Osteoblast (primary cell): ENCODE data around the gene PLCL1. TPM values are rescaled to one million over a fixed set of nuclear protein-coding genes. Genes with fewer than 3 reads are reported as not detected.

Experiments used
- DNase-seq: peaks from one replicate; pipeline ENCODE4 v3.0.0; 2011; ENCODE audit warnings: low spot score, mixed read lengths; ENCODE audit not compliant: insufficient read length; ENCODE audit errors: missing footprints
- H2AFZ ChIP-seq: 2 replicates; pipeline ENCODE4 v1.6.0; 2011; ENCODE audit warnings: mild to moderate bottlenecking, low read length
- H3K27ac ChIP-seq: 2 replicates; pipeline ENCODE4 v1.5.1; 2011; ENCODE audit warnings: mild to moderate bottlenecking, low read depth, low read length, moderate library complexity
- H3K27me3 ChIP-seq: 2 replicates; pipeline ENCODE4 v1.6.0; 2012; ENCODE audit warnings: mild to moderate bottlenecking, control low read depth, inconsistent platforms, low read length, moderate library complexity; ENCODE audit not compliant: insufficient read depth
- H3K36me3 ChIP-seq: 2 replicates; pipeline ENCODE4 v1.5.1; 2011; ENCODE audit warnings: mild to moderate bottlenecking, low read length, control low read depth, moderate library complexity; ENCODE audit not compliant: insufficient read depth
- H3K4me1 ChIP-seq: 2 replicates; pipeline ENCODE4 v1.5.1; 2011; ENCODE audit warnings: mild to moderate bottlenecking, low read length, control low read depth, moderate library complexity; ENCODE audit not compliant: insufficient read depth
- H3K4me2 ChIP-seq: 2 replicates; pipeline ENCODE4 v1.6.0; 2011; ENCODE audit warnings: mild to moderate bottlenecking, low read length; ENCODE audit not compliant: insufficient read depth
- H3K4me3 ChIP-seq: fragments of 200-600 bp; sonication (generic); 3 replicates; pipeline ENCODE4 v1.5.1; 2012; ENCODE audit warnings: mild to moderate bottlenecking, low read length, inconsistent platforms; ENCODE audit not compliant: insufficient read depth
- H3K79me2 ChIP-seq: 2 replicates; pipeline ENCODE4 v1.6.0; 2012; ENCODE audit warnings: mild to moderate bottlenecking, low read length, control low read depth, inconsistent platforms; ENCODE audit not compliant: insufficient read depth
- H3K9me3 ChIP-seq: 2 replicates; pipeline ENCODE4 v1.5.1; 2011; ENCODE audit warnings: low read depth, low read length, control low read depth
- H4K20me1 ChIP-seq: 2 replicates; pipeline ENCODE4 v1.6.0; 2012; ENCODE audit warnings: mild to moderate bottlenecking, low read length, control low read depth; ENCODE audit not compliant: insufficient read depth
- total RNA-seq: library from RNA; depleted of rRNA; stranded (reverse); fragments of >200 nt; gene quantifications from 2 replicates; pipeline ENCODE4 v1.2.3, GENCODE V29; 2012
- TF ChIP-seq, protein P1 (sequence below): IDR thresholded peaks from 2 replicates; pipeline ENCODE4 v1.5.1; 2011; ENCODE audit warnings: mild to moderate bottlenecking, low read depth, low read length, moderate library complexity; ENCODE audit errors: extremely low read depth

The PLCL1 gene
- total RNA-seq, 1 donor, result 4.0 TPM

DNA sequence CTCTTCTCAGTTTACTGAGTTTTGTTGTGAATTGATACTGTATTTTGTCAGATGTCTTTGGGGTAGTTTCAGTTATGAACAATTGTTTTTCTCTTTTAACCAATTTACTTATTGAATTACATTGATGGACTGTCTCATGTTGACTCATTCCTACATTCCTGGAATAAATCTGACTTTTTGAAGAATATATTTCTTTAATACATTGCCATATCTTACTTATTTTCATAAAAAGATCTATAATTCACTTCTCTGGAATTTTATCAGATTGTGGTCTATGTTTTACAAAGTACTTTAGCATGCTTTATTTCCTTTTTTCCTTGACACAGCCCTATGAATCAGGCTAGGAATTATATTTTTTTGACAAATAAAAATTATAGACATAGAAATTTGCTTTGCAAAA, 268.3 kb downstream of the PLCL1 start:
- no peak overlapping the region for H3K4me2 ChIP-seq
- H3K27me3 ChIP-seq, result no peaks in the 10 kb centered on the region
- H3K4me3 ChIP-seq, result no peak overlapping the region
- H3K4me1 ChIP-seq, result no peaks in the 10 kb centered on the region
- no peaks in the 10 kb centered on the region for H3K36me3 ChIP-seq
- no peaks in the 10 kb centered on the region for H3K9me3 ChIP-seq
- no peaks in the 10 kb centered on the region for H3K79me2 ChIP-seq
- TF ChIP-seq, protein P1, sequence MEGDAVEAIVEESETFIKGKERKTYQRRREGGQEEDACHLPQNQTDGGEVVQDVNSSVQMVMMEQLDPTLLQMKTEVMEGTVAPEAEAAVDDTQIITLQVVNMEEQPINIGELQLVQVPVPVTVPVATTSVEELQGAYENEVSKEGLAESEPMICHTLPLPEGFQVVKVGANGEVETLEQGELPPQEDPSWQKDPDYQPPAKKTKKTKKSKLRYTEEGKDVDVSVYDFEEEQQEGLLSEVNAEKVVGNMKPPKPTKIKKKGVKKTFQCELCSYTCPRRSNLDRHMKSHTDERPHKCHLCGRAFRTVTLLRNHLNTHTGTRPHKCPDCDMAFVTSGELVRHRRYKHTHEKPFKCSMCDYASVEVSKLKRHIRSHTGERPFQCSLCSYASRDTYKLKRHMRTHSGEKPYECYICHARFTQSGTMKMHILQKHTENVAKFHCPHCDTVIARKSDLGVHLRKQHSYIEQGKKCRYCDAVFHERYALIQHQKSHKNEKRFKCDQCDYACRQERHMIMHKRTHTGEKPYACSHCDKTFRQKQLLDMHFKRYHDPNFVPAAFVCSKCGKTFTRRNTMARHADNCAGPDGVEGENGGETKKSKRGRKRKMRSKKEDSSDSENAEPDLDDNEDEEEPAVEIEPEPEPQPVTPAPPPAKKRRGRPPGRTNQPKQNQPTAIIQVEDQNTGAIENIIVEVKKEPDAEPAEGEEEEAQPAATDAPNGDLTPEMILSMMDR, result no peak
- H4K20me1 ChIP-seq, result no peaks in the 10 kb centered on the region
- DNase-seq, result no peak
- H3K27ac ChIP-seq, result no peak overlapping the region
- no peak overlapping the region for H2AFZ ChIP-seq

DNA sequence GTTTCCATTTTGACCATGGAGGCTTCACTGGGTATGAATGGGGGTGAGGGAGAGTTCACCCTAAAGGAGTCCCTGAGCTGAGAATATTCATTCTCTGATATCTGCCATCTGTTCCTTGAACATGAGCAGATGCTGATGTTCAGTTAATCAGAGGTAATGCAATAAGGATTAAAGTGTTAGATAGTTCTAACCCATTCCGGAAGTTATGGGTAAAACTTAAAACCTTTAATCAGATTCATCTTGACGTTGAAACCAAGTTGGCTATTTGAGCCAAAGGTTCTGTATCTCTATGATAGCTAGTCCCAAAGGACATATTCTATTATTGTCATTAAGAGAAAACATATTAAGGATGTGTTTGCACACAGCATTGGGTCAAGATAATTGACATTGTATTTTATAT, 268.9 kb downstream of the PLCL1 start:
- no peak overlapping the region for H2AFZ ChIP-seq
- H3K79me2 ChIP-seq, result no peaks in the 10 kb centered on the region
- TF ChIP-seq, protein P1, result no peak
- DNase-seq, result no peak
- H3K4me1 ChIP-seq, result no peaks in the 10 kb centered on the region
- no peak overlapping the region for H3K27ac ChIP-seq
- H3K9me3 ChIP-seq, result no peaks in the 10 kb centered on the region
- no peaks in the 10 kb centered on the region for H3K27me3 ChIP-seq
- H3K4me2 ChIP-seq, result no peak overlapping the region
- no peaks in the 10 kb centered on the region for H3K36me3 ChIP-seq
- H4K20me1 ChIP-seq, result no peaks in the 10 kb centered on the region
- no peak overlapping the region for H3K4me3 ChIP-seq

GRCh38 chr2:198077477-198077876, 273.1 kb downstream of the PLCL1 start:
- Histone ChIP-seq H3K79me2 (no peaks in the 10 kb centered on the region), H2AFZ (no peak overlapping the region), H3K27me3 (no peaks in the 10 kb centered on the region), H4K20me1 (no peaks in the 10 kb centered on the region), H3K4me3 (no peak overlapping the region), H3K36me3 (no peaks in the 10 kb centered on the region), H3K9me3 (no peaks in the 10 kb centered on the region), H3K27ac (no peak overlapping the region), H3K4me2 (no peak overlapping the region), H3K4me1 (no peaks in the 10 kb centered on the region)
- TF ChIP-seq, protein P1, result no peak
- no peak for DNase-seq

DNA sequence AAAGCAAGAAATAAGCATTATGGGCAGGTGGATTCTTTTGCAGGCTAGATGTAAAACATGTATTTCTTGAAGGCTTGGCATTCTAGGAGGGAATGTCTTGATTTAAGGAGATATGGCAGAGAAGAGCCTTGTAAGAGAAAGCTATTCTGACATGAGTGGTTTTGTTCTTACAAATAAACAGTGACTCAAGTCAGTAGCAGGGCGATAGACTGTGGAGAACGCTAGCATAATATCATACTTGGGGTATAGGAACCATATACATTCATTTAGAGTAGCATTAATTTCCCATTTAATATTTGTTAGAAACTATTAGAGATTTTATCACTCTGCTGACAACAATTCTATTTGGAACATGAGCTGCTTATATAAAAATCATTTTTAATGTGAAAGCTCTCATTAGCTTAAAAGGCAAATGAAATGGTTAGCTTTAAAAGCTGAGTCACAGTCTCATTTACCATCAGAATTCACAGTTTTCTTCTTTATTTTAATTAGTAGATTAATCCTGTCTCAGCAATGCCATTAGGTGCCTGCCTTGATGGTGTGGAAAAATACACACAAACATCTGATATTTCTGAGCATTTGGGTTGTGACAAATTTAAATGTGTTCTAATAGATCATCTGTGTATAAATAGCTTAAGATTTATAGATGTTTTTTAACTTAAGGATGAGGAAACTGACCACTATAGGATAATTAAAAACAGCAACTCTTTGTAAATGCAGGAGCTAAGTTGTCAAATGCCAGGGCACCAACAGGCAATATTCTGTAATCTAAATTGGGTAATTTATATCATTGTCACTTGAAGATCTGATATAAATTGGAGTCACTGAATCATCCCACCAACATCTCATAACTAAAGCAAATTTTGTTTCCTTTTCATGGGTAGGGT, 276.7 kb downstream of the PLCL1 start:
- DNase-seq, result no peak
- Histone ChIP-seq H3K4me3 (no peak overlapping the region), H4K20me1 (no peaks in the 10 kb centered on the region), H3K4me2 (no peak overlapping the region), H3K4me1 (no peaks in the 10 kb centered on the region), H3K9me3 (no peaks in the 10 kb centered on the region), H3K79me2 (no peaks in the 10 kb centered on the region), H2AFZ (no peak overlapping the region), H3K36me3 (no peaks in the 10 kb centered on the region), H3K27ac (no peak overlapping the region), H3K27me3 (no peaks in the 10 kb centered on the region)
- TF ChIP-seq, protein P1, result no peak
